ENCODE results near the gene PYGO2. TPM values are rescaled to one million over a fixed set of nuclear protein-coding genes. Genes with fewer than 3 reads are reported as not detected.

PYGO2 gene
- total RNA-seq, 2 experiments from 2014 or later = 21.2 to 21.8 TPM

- Mint-ChIP-seq H3K4me3 (peak within 1 kb of the TSS; percentile 85), H3K36me3 (ENCODE audit: low read depth) (peaks cover 5% of the 10 kb centered on the region), H3K27ac (peak within 1 kb of the TSS; percentile 92), H3K9me3 (no peaks in the 10 kb centered on the region), H3K4me1 (ENCODE audit: low read depth) (peaks cover 53% of the 10 kb centered on the region), H3K27me3 (no peaks in the 10 kb centered on the region)
- ATAC-seq = no peak
- ChIA-PET CTCF (interaction anchor here (1.0 to 1.6 kb wide), 2 partner anchors 15 to 58 kb away, joined by 3 to 4 read pairs; no protein-coding TSS in a partner anchor), POLR2A (interaction anchor here (0.8 to 1.7 kb wide), 5 partner anchors 15 to 134 kb away, joined by 3 to 7 read pairs (median 4); partner anchors contain the start of genes FLAD1 and PBXIP1)
- no peak for DNase-seq
- TF ChIP-seq, protein P1, sequence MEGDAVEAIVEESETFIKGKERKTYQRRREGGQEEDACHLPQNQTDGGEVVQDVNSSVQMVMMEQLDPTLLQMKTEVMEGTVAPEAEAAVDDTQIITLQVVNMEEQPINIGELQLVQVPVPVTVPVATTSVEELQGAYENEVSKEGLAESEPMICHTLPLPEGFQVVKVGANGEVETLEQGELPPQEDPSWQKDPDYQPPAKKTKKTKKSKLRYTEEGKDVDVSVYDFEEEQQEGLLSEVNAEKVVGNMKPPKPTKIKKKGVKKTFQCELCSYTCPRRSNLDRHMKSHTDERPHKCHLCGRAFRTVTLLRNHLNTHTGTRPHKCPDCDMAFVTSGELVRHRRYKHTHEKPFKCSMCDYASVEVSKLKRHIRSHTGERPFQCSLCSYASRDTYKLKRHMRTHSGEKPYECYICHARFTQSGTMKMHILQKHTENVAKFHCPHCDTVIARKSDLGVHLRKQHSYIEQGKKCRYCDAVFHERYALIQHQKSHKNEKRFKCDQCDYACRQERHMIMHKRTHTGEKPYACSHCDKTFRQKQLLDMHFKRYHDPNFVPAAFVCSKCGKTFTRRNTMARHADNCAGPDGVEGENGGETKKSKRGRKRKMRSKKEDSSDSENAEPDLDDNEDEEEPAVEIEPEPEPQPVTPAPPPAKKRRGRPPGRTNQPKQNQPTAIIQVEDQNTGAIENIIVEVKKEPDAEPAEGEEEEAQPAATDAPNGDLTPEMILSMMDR (IDR thresholded peaks at IDR 0.05) = no peak
- intact Hi-C loops (cut with micrococcal nuclease) = no loop called here
These were observed 41.1 kb upstream of the PYGO2 start, which contains the start of gene ZBTB7B for GRCh38 chr1:155002464-155003226. ZBTB7B (plus strand) TSS chr1:155002802; CDS start chr1:155014661, 11,859 bp downstream.

DNA sequence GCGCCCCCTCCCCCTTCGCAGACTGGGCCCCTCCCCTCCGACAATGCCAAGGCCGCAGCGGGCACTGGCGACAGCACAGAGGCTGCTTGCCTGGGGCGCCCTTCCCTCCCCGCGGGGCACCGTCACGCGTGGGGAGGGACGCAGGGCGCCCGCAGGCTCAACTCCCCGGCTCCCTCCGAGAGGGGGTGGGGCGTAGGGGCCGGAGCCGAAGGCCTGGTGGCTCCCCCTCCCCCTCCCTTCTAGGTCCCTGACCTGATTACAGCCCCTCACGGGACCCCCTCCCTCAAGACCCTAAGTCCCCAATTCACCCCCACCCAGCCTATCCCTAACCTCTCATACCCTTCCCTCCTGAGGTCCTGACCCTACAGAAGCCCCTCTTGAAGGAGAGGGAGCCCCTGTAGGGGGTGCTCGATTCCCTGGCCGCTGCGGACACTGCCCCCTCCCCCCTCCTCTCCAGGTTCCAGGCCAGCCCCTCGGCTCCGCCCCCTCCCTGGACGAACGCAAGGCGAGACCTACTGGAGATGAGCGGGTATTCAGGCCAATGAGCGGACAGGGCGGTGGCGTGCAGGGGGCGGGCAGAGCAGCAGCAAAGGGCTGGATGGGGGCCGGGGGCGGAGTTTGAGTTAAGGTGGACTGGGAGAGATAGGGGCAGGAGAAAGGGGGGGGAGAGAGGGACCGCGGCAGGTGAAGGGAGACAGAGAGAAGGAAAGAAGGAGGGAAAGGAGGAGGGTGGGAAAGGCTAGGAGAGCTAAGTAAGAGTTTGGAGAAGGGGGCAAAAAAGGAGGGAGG is 40.3 kb upstream of the PYGO2 start:
- TF ChIP-seq, protein P1 (IDR thresholded peaks at IDR 0.05) = no peak

DNA sequence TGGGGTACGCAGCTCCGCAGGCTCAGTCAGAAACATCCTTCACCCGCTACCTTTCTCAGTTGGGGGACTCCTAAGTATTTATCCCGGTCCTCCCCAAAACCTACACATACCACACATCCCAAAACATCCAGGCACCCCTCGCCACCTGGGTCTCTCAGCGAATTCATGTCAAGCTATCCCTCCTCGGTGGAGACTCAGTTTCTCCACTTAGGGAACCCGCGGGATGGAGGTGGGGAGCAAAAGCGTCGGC is 39.8 kb upstream of the PYGO2 start:
- no peak for DNase-seq
- TF ChIP-seq, protein P1 (IDR thresholded peaks at IDR 0.05) = no peak
- CTCF ChIA-PET = interaction anchor here (0.6 to 4.4 kb wide), 5 partner anchors 16 to 60 kb away, joined by 3 to 77 read pairs (median 4); partner anchors contain the start of gene PBXIP1
- H3K4me3 Mint-ChIP-seq = peak overlapping the region; percentile 70
- POLR2A ChIA-PET = interaction anchor here (0.6 to 5.0 kb wide), 6 partner anchors 9 to 1078 kb away, joined by 3 to 33 read pairs (median 5); partner anchors contain the start of genes CKS1B, FLAD1 and PMVK
- H3K9me3 Mint-ChIP-seq = no peaks in the 10 kb centered on the region
- H3K27ac Mint-ChIP-seq = peak overlapping the region; percentile 88
- no peaks in the 10 kb centered on the region for H3K27me3 Mint-ChIP-seq
- intact Hi-C loops (cut with micrococcal nuclease) = no loop called here
- H3K36me3 Mint-ChIP-seq (ENCODE audit: low read depth) = peaks cover 5% of the 10 kb centered on the region
- ATAC-seq = no peak
- peaks cover 51% of the 10 kb centered on the region for H3K4me1 Mint-ChIP-seq (ENCODE audit: low read depth)

More for the DNA sequence above, 40.3 kb upstream of the PYGO2 start:
- intact Hi-C loops (cut with micrococcal nuclease) = no loop called here
- no peaks in the 10 kb centered on the region for H3K27me3 Mint-ChIP-seq
- ATAC-seq = peak; percentile 71
- peak; percentile 100 for DNase-seq
- peak overlapping the region; percentile 92 for H3K27ac Mint-ChIP-seq
- ChIA-PET CTCF (interaction anchor here (0.6 to 4.4 kb wide), 5 partner anchors 15 to 58 kb away, joined by 3 to 77 read pairs (median 3); partner anchors contain the start of gene PBXIP1), POLR2A (interaction anchor here (0.6 to 5.0 kb wide), 8 partner anchors 9 to 1078 kb away, joined by 3 to 33 read pairs (median 4); partner anchors contain the start of genes CKS1B, FLAD1, PBXIP1 and PMVK)
- peaks cover 56% of the 10 kb centered on the region for H3K4me1 Mint-ChIP-seq (ENCODE audit: low read depth)
- H3K4me3 Mint-ChIP-seq = peak overlapping the region; percentile 70
- H3K36me3 Mint-ChIP-seq (ENCODE audit: low read depth) = peaks cover 5% of the 10 kb centered on the region
- H3K9me3 Mint-ChIP-seq = no peaks in the 10 kb centered on the region

DNA sequence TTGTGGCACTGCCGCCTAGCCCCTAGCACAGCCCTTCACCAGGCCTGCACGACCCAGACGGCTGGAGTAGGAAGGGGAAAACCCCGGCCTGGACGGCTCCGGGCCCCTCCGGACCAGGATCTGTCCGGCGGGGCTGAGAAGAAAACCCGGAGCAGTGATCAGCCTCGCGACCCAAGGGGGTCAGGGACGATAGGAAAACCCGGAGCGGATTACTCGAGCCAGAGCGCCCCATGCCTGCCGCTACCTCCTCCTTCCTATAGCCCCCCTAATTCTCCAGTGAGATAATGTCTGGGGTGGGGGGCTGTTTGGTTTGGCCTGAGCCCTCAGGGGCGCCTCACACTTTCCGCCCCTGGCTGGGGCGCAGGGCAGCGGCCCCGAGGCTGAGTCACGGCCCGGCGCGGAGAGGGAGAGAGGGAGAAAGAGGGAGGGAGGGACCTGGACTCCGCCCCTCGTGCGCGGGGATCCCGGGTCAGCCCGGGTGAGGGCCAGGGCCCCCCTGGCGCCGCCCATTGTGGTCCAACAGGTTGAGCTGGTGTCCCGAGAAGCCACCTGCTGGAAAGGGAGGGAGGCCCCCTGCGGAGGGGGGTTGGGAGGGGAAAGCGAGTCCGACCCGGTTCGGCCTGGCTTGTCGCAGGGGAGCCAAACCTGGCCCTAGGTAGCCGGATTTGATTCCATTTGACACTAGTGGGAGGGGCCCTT is 39.3 kb upstream of the PYGO2 start:
- TF ChIP-seq, protein P1 (IDR thresholded peaks at IDR 0.05) = no peak
- Mint-ChIP-seq H3K4me3 (peak overlapping the region; percentile 70), H3K27ac (peak overlapping the region; percentile 88), H3K4me1 (ENCODE audit: low read depth) (peaks cover 46% of the 10 kb centered on the region), H3K36me3 (ENCODE audit: low read depth) (peaks cover 5% of the 10 kb centered on the region), H3K9me3 (no peaks in the 10 kb centered on the region), H3K27me3 (no peaks in the 10 kb centered on the region)
- ChIA-PET POLR2A (interaction anchor here (0.6 to 5.0 kb wide), 11 partner anchors 7 to 1077 kb away, joined by 3 to 33 read pairs (median 7); partner anchors contain the start of genes ADAM15, CKS1B, FLAD1 and PMVK), CTCF (interaction anchor here (0.6 to 5.3 kb wide), 9 partner anchors 16 to 84 kb away, joined by 3 to 108 read pairs (median 9); partner anchors contain the start of genes ADAM15, CKS1B, FLAD1 and PBXIP1)
- ATAC-seq (peak; percentile 46), DNase-seq (peak; percentile 92)
- intact Hi-C loops (cut with micrococcal nuclease) = no loop called here
